COLO829 (cell line): ENCODE data around the gene MAP1LC3B2.
"Not testable (repeated sequence)": the region's sequence is repeated elsewhere in the genome, so short reads cannot be mapped to it uniquely, and the experiment has no call there.

Source experiments
- DNase-seq: peaks from one replicate; pipeline ENCODE4 v3.0.0; 2012; ENCODE audit warnings: low spot score

Gene MAP1LC3B2

GRCh38 chr12:116561181-116561821, 2.1 kb downstream of the MAP1LC3B2 start:
- DNase-seq: no peak

- no peak for DNase-seq
Observed at GRCh38 chr12:116562090-116562489, 2.9 kb downstream of the MAP1LC3B2 start.

- DNase-seq: no peak
Observed at GRCh38 chr12:116563262-116563661, 4.1 kb downstream of the MAP1LC3B2 start.

GRCh38 chr12:116564080-116564479, 4.9 kb downstream of the MAP1LC3B2 start:
- DNase-seq: no peak

GRCh38 chr12:116565221-116565620, 6.0 kb downstream of the MAP1LC3B2 start:
- DNase-seq: not testable (repeated sequence)

GRCh38 chr12:116565963-116566362, 6.8 kb downstream of the MAP1LC3B2 start:
- no peak for DNase-seq

GRCh38 chr12:116568203-116568602, 9.0 kb downstream of the MAP1LC3B2 start:
- no peak for DNase-seq

GRCh38 chr12:116571089-116571488, 11.9 kb downstream of the MAP1LC3B2 start:
- DNase-seq: no peak

GRCh38 chr12:116573776-116574175, 14.6 kb downstream of the MAP1LC3B2 start:
- DNase-seq: no peak

- not testable (repeated sequence) for DNase-seq
Observed at GRCh38 chr12:116575754-116576153, 16.6 kb downstream of the MAP1LC3B2 start.

- DNase-seq: no peak
Observed at GRCh38 chr12:116577154-116577561, 18.0 kb downstream of the MAP1LC3B2 start.

- no peak for DNase-seq
Observed at GRCh38 chr12:116578051-116578450, 18.9 kb downstream of the MAP1LC3B2 start.

- peak; percentile 72 for DNase-seq
Observed at GRCh38 chr12:116582610-116583009, 23.4 kb downstream of the MAP1LC3B2 start.

GRCh38 chr12:116583129-116583694, 24.0 kb downstream of the MAP1LC3B2 start:
- no peak for DNase-seq

- DNase-seq: no peak
Observed at GRCh38 chr12:116587270-116587669, 28.1 kb downstream of the MAP1LC3B2 start.

- DNase-seq: no peak
Observed at GRCh38 chr12:116588390-116589028, 29.3 kb downstream of the MAP1LC3B2 start.

- no peak for DNase-seq
Observed at GRCh38 chr12:116589581-116589980, 30.4 kb downstream of the MAP1LC3B2 start.

GRCh38 chr12:116590561-116590960, 31.4 kb downstream of the MAP1LC3B2 start:
- DNase-seq: no peak

- no peak for DNase-seq
Observed at GRCh38 chr12:116591855-116592637, 32.9 kb downstream of the MAP1LC3B2 start.

GRCh38 chr12:116592731-116593130, 33.5 kb downstream of the MAP1LC3B2 start:
- no peak for DNase-seq

GRCh38 chr12:116594325-116595038, 35.3 kb downstream of the MAP1LC3B2 start:
- no peak for DNase-seq

- no peak for DNase-seq
Observed at GRCh38 chr12:116595186-116595585, 36.0 kb downstream of the MAP1LC3B2 start.
